H1 (cell line): Measurements from ENCODE around the gene SH3TC2. TPM values are rescaled to one million over a fixed set of nuclear protein-coding genes. Genes with fewer than 3 reads are reported as not detected.

Source experiments
- CTCF ChIA-PET: fragments of 300-600 bp; sonication (Branson Sonifier 250); formaldehyde crosslinking; loops from one replicate; lab custom pipeline; 2021; ENCODE audit not compliant: partially characterized antibody; lab: Charles Lee
- POLR2A ChIA-PET: fragments of 300-600 bp; sonication (Branson Sonifier 250); formaldehyde crosslinking; loops from one replicate; lab custom pipeline; 2021; ENCODE audit warnings: inconsistent platforms; ENCODE audit not compliant: partially characterized antibody; lab: Charles Lee
- DNase-seq, 2 experiments: peaks; one replicate each; pipeline versions ENCODE4 v3.0.0 to v3.0.0-alpha.2; 2010 to 2022; ENCODE audit warnings: low spot score in 2 of 2, low read depth in 1 of 2, mixed read lengths in 1 of 2
- FAIRE-seq: peaks from 2 replicates; lab custom pipeline; 2011; peaks lifted over from hg19 to GRCh38; lab: Jason Lieb, UNC
- H2AFZ ChIP-seq: 2 replicates; pipeline ENCODE4 v1.8.1; 2012; ENCODE audit warnings: low read length, inconsistent platforms
- H2AK5ac ChIP-seq: 2 replicates; pipeline ENCODE4 v1.6.1; 2013; ENCODE audit warnings: low read depth, low read length
- H2BK120ac ChIP-seq: replicated peaks from 2 replicates; pipeline ENCODE3; 2013; ENCODE audit warnings: low read depth, low read length, inconsistent platforms
- H2BK12ac ChIP-seq: 2 replicates; pipeline ENCODE4 v1.6.1; 2013; ENCODE audit warnings: low read depth, low read length
- H2BK15ac ChIP-seq: 2 replicates; pipeline ENCODE4 v1.6.1; 2013; ENCODE audit warnings: low read length
- H2BK20ac ChIP-seq: 2 replicates; pipeline ENCODE4 v1.6.1; 2013; ENCODE audit warnings: low read length
- H2BK5ac ChIP-seq: 2 replicates; pipeline ENCODE4 v1.6.1; 2013; ENCODE audit warnings: low read depth, low read length
- H3K14ac ChIP-seq: 2 replicates; pipeline ENCODE4 v1.6.1; 2013; ENCODE audit warnings: inconsistent platforms; ENCODE audit not compliant: insufficient read length
- H3K18ac ChIP-seq: 2 replicates; pipeline ENCODE4 v1.6.1; 2013; ENCODE audit warnings: low read length; ENCODE audit errors: extremely low read depth
- H3K23ac ChIP-seq: 2 replicates; pipeline ENCODE4 v1.6.1; 2013; ENCODE audit warnings: inconsistent platforms; ENCODE audit not compliant: insufficient read length
- H3K23me2 ChIP-seq: 2 replicates; pipeline ENCODE4 v1.6.1; 2013; ENCODE audit warnings: low read depth, low read length
- H3K27ac ChIP-seq: 2 replicates; pipeline ENCODE4 v1.6.1; 2011; ENCODE audit warnings: low read depth, low read length, inconsistent platforms
- H3K27me3 ChIP-seq, 4 experiments: replicated peaks in 1 of 4; 1 replicate in 1 of 4; 2 replicates in 3 of 4; pipeline versions ENCODE4 v1.6.1 to v1.8.1; 2011 to 2013; ENCODE audit warnings: low read length in 3 of 4, mild to moderate bottlenecking in 3 of 4, inconsistent platforms in 2 of 4, mixed read lengths in 2 of 4, moderate library complexity in 1 of 4; ENCODE audit not compliant: control insufficient read depth in 3 of 4, insufficient read depth in 3 of 4; ENCODE audit errors: extremely low read depth in 1 of 4
- H3K36me3 ChIP-seq, 4 experiments: 2 replicates each; pipeline versions ENCODE4 v1.6.1 to v1.8.1; 2011 to 2013; ENCODE audit warnings: mild to moderate bottlenecking in 4 of 4, low read length in 3 of 4, moderate library complexity in 2 of 4, control low read depth in 1 of 4, inconsistent platforms in 1 of 4; ENCODE audit not compliant: insufficient read depth in 4 of 4, control insufficient read depth in 2 of 4
- H3K4ac ChIP-seq: replicated peaks from 2 replicates; pipeline ENCODE3; 2013; ENCODE audit warnings: low read length, low read depth, mixed read lengths, inconsistent platforms; ENCODE audit not compliant: insufficient read length
- H3K4me1 ChIP-seq, 4 experiments: replicated peaks in 1 of 4; 1 replicate in 1 of 4; 2 replicates in 3 of 4; pipeline versions ENCODE4 v1.6.1 to v1.8.1; 2011 to 2013; ENCODE audit warnings: low read length in 3 of 4, inconsistent platforms in 2 of 4, mixed read lengths in 1 of 4; ENCODE audit not compliant: insufficient read depth in 4 of 4, control insufficient read depth in 3 of 4
- H3K4me2 ChIP-seq, 2 experiments: 2 replicates each; pipeline versions ENCODE4 v1.6.1 to v1.8.1; 2011 to 2013; ENCODE audit warnings: low read depth in 2 of 2, low read length in 2 of 2, control low read depth in 1 of 2, inconsistent platforms in 1 of 2, mild to moderate bottlenecking in 1 of 2; ENCODE audit not compliant: insufficient read depth in 1 of 2
- H3K4me3 ChIP-seq, 4 experiments: fragments of 200-600, 300-600 bp in 1 of 4; sonication (generic), shearing (Covaris generic), sonication (Bioruptor Twin) in 1 of 4; 2 replicates each; pipeline versions ENCODE4 v1.5.1 to v1.8.1; 2011 to 2016; ENCODE audit warnings: low read length in 4 of 4, low read depth in 3 of 4, control low read depth in 2 of 4, inconsistent platforms in 2 of 4, mild to moderate bottlenecking in 2 of 4, mixed read lengths in 1 of 4, moderate library complexity in 1 of 4; ENCODE audit not compliant: insufficient read depth in 2 of 4; ENCODE audit errors: extremely low read depth in 1 of 4
- H3K56ac ChIP-seq: replicated peaks from 2 replicates; pipeline ENCODE3; 2013; ENCODE audit warnings: low read depth, mild to moderate bottlenecking, mixed read lengths, low read length, inconsistent platforms; ENCODE audit not compliant: insufficient read length
- H3K79me1 ChIP-seq: 2 replicates; pipeline ENCODE4 v1.6.1; 2013; ENCODE audit warnings: low read depth, low read length, control low read depth
- H3K79me2 ChIP-seq, 2 experiments: 2 replicates each; pipeline versions ENCODE4 v1.6.1 to v1.8.1; 2012 to 2013; ENCODE audit warnings: low read length in 2 of 2, mild to moderate bottlenecking in 2 of 2, inconsistent platforms in 1 of 2; ENCODE audit not compliant: insufficient read depth in 2 of 2, control insufficient read depth in 1 of 2
- H3K9ac ChIP-seq, 4 experiments: replicated peaks in 1 of 4; 1 replicate in 1 of 4; 2 replicates in 3 of 4; pipeline versions ENCODE4 v1.6.1 to v1.8.1; 2011 to 2013; ENCODE audit warnings: low read depth in 3 of 4, low read length in 3 of 4, control low read depth in 2 of 4, mild to moderate bottlenecking in 2 of 4, moderate library complexity in 2 of 4, inconsistent platforms in 1 of 4; ENCODE audit errors: extremely low read depth in 1 of 4
- H3K9me3 ChIP-seq, 2 experiments: 2 replicates each; pipeline versions ENCODE4 v1.6.1 to v1.8.1; 2012 to 2013; ENCODE audit warnings: mild to moderate bottlenecking in 2 of 2, moderate library complexity in 2 of 2, control low read depth in 1 of 2, inconsistent platforms in 1 of 2, low read depth in 1 of 2, low read length in 1 of 2, mixed read lengths in 1 of 2; ENCODE audit not compliant: insufficient read depth in 2 of 2
- H4K20me1 ChIP-seq, 2 experiments: replicated peaks in 1 of 2; 2 replicates each; pipeline versions ENCODE3 to v1.8.1; 2011 to 2013; ENCODE audit warnings: inconsistent platforms in 2 of 2, low read length in 2 of 2, mild to moderate bottlenecking in 1 of 2; ENCODE audit not compliant: insufficient read depth in 2 of 2, control insufficient read depth in 1 of 2
- H4K5ac ChIP-seq: 2 replicates; pipeline ENCODE4 v1.6.1; 2013; ENCODE audit warnings: low read length, low read depth, mixed read lengths, inconsistent platforms; ENCODE audit not compliant: insufficient read length
- H4K8ac ChIP-seq: 2 replicates; pipeline ENCODE4 v1.8.0; 2013; ENCODE audit warnings: mild to moderate bottlenecking, moderate library complexity, low read length, inconsistent platforms; ENCODE audit not compliant: insufficient read depth; ENCODE audit errors: extremely low read depth
- H4K91ac ChIP-seq: replicated peaks from 2 replicates; pipeline ENCODE3; 2013; ENCODE audit warnings: low read length, mixed read lengths, inconsistent platforms; ENCODE audit not compliant: insufficient read length
- ASH2L ChIP-seq: fragments of 200-600, 300-600 bp; sonication (generic); IDR thresholded peaks from one replicate; pipeline ENCODE4 v1.7.1; 2017; ENCODE audit warnings: low read length
- BRCA1 ChIP-seq: IDR thresholded peaks from 2 replicates; pipeline ENCODE4 v1.6.1; 2012; ENCODE audit warnings: low read depth, low read length, improper control_type of control experiment
- CHD1 ChIP-seq: IDR thresholded peaks from 2 replicates; pipeline ENCODE4 v1.6.1; 2012; ENCODE audit warnings: low read depth, low read length, improper control_type of control experiment
- PHF8 ChIP-seq: fragments of 200-600 bp; sonication (generic); conservative IDR thresholded peaks from 2 replicates; pipeline ENCODE4 v1.7.1; 2012; ENCODE audit warnings: low read depth, mild to moderate bottlenecking, inconsistent platforms, low read length, moderate library complexity
- POLR2A ChIP-seq, 2 experiments: IDR thresholded peaks; 1 replicate in 1 of 2; 2 replicates in 1 of 2; pipeline ENCODE4 v1.6.1; 2011; ENCODE audit warnings: low read depth in 2 of 2, low read length in 2 of 2, mild to moderate bottlenecking in 2 of 2; ENCODE audit errors: control extremely low read depth in 1 of 2
- POLR2AphosphoS5 ChIP-seq: IDR thresholded peaks from 2 replicates; pipeline ENCODE4 v1.6.1; 2011; ENCODE audit warnings: low read depth, low read length
- YY1 ChIP-seq: IDR thresholded peaks from 2 replicates; pipeline ENCODE4 v1.6.1; 2011; ENCODE audit warnings: low read depth, mild to moderate bottlenecking, low read length
- ZNF274 ChIP-seq: IDR thresholded peaks from 2 replicates; pipeline ENCODE4 v1.7.0; 2012; ENCODE audit warnings: low read length, borderline replicate concordance; ENCODE audit errors: extremely low read depth
- polyA plus RNA-seq, 7 experiments: library from polyadenylated mRNA; depleted of rRNA in 3 of 7; stranded (reverse) in 5 of 7; unstranded in 2 of 7; fragments of >200 nt in 5 of 7; fragments of 200-250 nt in 2 of 7; gene quantifications; 1 replicate in 5 of 7; 2 replicates in 1 of 7; 4 replicates in 1 of 7; pipeline versions ENCODE4 v1.2.1 to v1.2.3, GENCODE V29; 2011 to 2013; ENCODE audit warnings: missing spikeins in 2 of 7, mixed read lengths in 2 of 7
- total RNA-seq: library from RNA; stranded (reverse); fragmentation: NEBNext Ultra II Directional; extraction: Animal tissue kit (Norgen Biotek cat#: 25700); gene quantifications from 2 replicates; pipeline ENCODE4 v1.2.1, GENCODE V29; 2021

Gene SH3TC2
- total and polyA plus RNA-seq, 2 of the 8 experiments (the other 6 are each of a cell fraction or from before 2014, with no cell fraction given), result 0.11 to 0.80 TPM

DNA sequence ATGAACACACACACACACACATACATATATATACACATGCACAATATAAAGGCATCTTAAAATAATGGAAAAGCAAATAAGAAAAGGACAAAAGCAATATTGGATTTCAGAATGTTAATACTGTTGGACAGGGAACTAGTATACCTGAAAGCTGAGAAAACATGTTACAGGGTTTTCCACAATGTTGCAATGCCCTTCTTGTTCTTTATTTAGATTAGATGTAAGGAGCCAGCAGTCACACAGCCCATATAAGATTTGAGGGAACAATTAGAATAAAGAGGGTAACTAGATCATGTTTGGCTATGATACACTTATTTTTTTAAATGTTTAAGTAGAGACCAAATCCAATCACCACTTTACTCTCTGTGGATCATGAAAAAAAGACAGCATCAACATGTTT lies 61.7 kb downstream of the SH3TC2 start:
- Histone ChIP-seq H4K8ac (no peak overlapping the region), H3K4ac (no peak overlapping the region), H2BK15ac (no peak overlapping the region), H3K36me3 (no peaks in the 10 kb centered on the region), H4K91ac (no peak overlapping the region), H3K4me2 (no peak overlapping the region), H3K4me1 (no peaks in the 10 kb centered on the region; a peak in 1 of 7 replicates), H2BK5ac (no peak overlapping the region), H3K4me3 (no peak overlapping the region), H3K23me2 (no peaks in the 10 kb centered on the region), H3K79me2 (no peaks in the 10 kb centered on the region), H2AK5ac (no peak overlapping the region), H3K9ac (no peak overlapping the region), H3K79me1 (no peaks in the 10 kb centered on the region), H3K27ac (no peak overlapping the region), H4K20me1 (no peaks in the 10 kb centered on the region), H3K23ac (no peak overlapping the region), H4K5ac (no peak overlapping the region), H3K56ac (no peak overlapping the region), H3K27me3 (no peaks in the 10 kb centered on the region), H2BK20ac (no peak overlapping the region), H3K14ac (no peak overlapping the region), H3K18ac (no peak overlapping the region), H3K9me3 (no peaks in the 10 kb centered on the region), H2BK12ac (no peak overlapping the region), H2BK120ac (no peak overlapping the region), H2AFZ (no peak overlapping the region)
- no peak for FAIRE-seq
- TF ChIP-seq YY1 (no peak), PHF8 (no peak), CHD1 (no peak), ZNF274 (no peak), ASH2L (no peak), POLR2AphosphoS5 (no peak), BRCA1 (no peak), POLR2A (IDR thresholded peaks at IDR 0.05; ENCODE audit: control extremely low read depth in 1 of 2, low read depth in 2 of 2, low read length in 2 of 2) (no peak)
- CTCF ChIA-PET, result interaction anchor here (1.0 to 10.5 kb wide), 13 partner anchors 11 to 270 kb away, joined by 3 to 98 read pairs (median 9); no protein-coding TSS in a partner anchor
- POLR2A ChIA-PET, result no interaction called here
- DNase-seq, result no peak
